Measurements from ENCODE around the gene KCNA10.

The KCNA10 gene

GRCh38 chr1:110480356-110481096, 38.4 kb downstream of the KCNA10 start:
- no peak for DNase-seq (ENCODE audit: insufficient read length, low spot score)
- FAIRE-seq, result no peak

GRCh38 chr1:110478886-110479285, 40.1 kb downstream of the KCNA10 start:
- FAIRE-seq (no peak), DNase-seq (ENCODE audit: insufficient read length, low spot score) (no peak)

- DNase-seq (ENCODE audit: insufficient read length, low spot score), result no peak
- FAIRE-seq, result no peak
Measured at GRCh38 chr1:110477967-110478640, 40.9 kb downstream of the KCNA10 start.

GRCh38 chr1:110477445-110477957, 41.5 kb downstream of the KCNA10 start:
- DNase-seq (ENCODE audit: insufficient read length, low spot score) (no peak), FAIRE-seq (no peak)

DNA sequence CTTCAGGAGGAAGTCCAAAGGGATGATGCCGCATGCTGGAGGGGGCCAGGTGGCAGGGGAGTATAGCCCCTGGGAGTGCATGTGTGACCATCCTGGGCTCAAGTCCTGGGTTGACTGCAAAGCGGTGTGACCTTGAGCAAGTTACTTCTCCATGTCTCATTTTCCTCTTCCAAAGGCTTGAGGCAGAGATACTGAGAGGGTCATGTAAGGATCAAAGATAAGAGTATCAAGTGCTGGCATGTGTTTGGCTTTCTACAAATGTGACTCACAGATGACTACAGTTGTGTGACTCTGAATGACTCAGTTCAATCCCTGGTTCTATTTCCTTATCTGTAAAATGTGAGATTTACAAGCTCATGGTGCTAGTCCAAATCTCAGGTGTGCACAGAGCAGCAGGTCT, 41.9 kb downstream of the KCNA10 start:
- DNase-seq (ENCODE audit: insufficient read length, low spot score), result peak; percentile 35
- FAIRE-seq, result no peak

GRCh38 chr1:110476028-110476765, 42.8 kb downstream of the KCNA10 start:
- DNase-seq (ENCODE audit: insufficient read length, low spot score) (no peak), FAIRE-seq (no peak)

- DNase-seq (ENCODE audit: insufficient read length, low spot score), result no peak
Measured at GRCh38 chr1:110475362-110476027, 43.5 kb downstream of the KCNA10 start.

GRCh38 chr1:110474444-110474843, 44.5 kb downstream of the KCNA10 start:
- FAIRE-seq, result no peak
- no peak for DNase-seq (ENCODE audit: insufficient read length, low spot score)

More at GRCh38 chr1:110475362-110476027, 43.5 kb downstream of the KCNA10 start:
- FAIRE-seq, result no peak

- FAIRE-seq (no peak), DNase-seq (ENCODE audit: insufficient read length, low spot score) (no peak)
Measured at GRCh38 chr1:110472546-110472945, 46.4 kb downstream of the KCNA10 start.

DNA sequence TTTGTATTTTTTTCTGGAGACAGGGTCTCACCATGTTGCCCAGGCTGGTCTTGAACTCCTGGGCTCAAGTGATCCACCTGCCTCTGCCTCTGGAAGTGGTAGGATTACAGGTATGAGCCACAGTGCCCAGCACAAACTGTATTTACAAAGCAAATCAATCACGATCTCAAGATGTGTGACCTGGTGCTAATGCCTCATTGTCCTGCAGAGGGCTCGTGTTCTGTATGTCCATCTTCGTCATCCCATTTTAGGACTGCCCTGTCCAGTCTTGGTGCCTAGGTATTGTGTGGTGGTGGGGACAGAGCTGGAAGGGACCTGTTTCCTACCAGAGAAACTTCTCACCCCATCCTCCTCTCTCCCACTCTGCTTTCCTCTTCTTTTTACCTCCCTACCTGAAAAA, 47.8 kb downstream of the KCNA10 start:
- DNase-seq (ENCODE audit: insufficient read length, low spot score), result no peak
- no peak for FAIRE-seq
